ENCODE measurements around the gene CD52.
"Not testable (repeated sequence)": the region's sequence is repeated elsewhere in the genome, so short reads cannot be mapped to it uniquely, and the experiment has no call there.

Gene CD52

DNA sequence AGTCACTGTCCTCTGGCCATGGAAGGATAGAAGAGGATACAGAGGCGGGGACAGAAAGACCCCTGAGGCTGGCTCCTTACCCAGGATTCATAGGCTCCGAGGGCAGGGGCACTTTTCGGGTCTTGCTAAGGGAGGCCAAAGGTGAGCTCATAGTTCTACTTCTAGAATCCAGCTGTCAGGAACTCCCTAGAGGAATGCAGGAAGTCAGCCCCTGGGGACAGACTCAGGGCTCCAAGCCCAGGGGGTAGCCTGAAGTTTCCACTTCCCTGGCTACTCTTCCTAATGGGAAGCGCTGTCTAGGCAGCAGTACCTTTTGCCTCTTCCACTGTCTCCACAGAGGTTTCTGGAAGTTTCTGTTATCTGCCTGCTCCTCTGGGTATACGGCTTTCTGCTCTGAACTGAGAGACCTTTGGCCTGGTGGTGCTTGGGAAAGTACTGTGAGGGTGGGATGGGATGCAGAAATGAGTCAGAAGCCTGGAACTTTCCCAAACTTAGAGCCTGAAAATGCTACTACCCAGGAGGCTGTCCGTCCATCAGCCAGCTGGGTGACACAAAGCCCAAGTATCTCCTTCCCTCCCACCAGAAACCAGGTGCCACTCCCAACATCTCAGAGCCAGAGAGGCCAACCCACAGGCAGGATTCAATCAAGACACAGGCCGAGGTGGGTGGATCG lies 14.9 kb upstream of the CD52 start:
- DNase-seq (ENCODE audit: low spot score): no peak

DNA sequence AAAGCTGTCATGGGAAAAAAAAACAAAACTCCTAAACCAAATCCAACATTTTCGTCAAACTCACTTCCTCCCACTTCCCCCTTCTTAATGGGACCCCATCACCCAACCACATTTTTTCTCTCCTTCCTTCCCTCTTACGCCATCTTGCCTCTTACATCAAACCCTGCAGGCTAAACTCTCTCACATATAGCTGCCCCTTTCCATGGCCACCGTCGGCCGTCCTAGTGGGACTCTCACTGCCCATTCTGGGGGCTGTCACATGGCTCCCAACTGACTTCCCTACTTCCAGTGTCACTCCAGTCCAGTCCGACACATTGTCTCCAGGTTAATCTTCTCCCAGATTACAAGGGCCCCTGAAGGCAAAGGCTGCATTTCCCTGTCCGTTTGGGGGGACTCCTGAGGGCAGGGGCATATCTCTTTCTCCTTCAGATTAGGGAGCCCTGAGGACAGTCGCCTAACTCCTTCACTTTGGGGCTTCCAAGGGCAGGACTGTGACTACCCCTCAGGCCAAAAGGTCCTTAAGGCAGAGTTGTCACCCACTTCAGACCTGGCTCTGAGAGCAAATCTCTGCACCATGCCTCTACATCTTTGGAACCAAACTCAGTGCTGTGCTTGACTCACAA lies 12.0 kb upstream of the CD52 start:
- DNase-seq (ENCODE audit: low spot score): no peak

DNA sequence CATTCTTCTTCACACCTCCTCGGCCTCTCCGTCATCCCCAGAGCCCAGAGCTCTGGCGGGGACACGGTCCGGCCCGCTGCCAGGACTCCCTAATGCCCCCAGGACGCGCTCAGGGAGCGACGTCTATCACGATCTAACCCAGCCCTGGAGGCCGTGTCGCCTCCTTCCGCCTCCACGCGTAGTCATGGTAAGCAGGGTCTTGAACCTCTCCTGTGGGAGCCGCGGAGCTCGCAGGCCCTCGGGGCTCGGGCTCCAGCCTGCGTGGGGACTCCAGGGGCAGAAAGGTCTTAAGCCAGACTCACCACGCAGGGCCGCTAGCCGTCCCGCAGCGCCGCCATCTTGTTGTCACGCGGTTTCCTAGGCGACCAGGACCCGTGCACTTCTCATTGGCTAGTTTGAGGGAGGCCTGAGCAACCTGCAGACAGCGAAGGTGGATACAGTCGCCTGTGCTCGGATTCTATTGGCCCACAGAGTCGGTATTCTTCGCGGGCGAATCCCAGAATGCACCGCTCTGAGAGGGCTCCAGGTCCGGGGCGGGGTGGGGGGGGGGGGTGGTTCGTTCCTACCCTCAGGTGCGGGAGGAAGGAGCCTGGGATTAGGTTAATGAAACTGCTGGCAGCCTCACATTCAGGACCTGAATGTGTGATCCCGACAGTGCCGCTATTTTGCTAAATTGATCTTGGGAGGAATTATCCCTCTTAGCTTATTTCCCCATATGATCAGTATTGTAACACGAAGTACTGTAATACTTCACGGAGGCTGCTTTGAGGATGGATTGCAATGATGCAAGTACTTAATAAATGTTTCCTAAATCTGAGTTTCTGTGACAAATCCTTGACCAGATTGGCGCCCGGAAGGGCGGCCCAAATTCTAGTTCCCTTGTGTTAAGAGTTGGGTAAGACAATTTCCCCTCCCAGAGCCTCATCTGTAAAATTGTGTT lies 11.2 kb upstream of the CD52 start, which contains the start of gene UBXN11:
Gene UBXN11 (minus strand): TSS at position 347 of the 940 bp plus-strand sequence. CDS start 3,753 bp downstream, outside the sequence.
- peak; percentile 98 for DNase-seq (ENCODE audit: low spot score)

DNA sequence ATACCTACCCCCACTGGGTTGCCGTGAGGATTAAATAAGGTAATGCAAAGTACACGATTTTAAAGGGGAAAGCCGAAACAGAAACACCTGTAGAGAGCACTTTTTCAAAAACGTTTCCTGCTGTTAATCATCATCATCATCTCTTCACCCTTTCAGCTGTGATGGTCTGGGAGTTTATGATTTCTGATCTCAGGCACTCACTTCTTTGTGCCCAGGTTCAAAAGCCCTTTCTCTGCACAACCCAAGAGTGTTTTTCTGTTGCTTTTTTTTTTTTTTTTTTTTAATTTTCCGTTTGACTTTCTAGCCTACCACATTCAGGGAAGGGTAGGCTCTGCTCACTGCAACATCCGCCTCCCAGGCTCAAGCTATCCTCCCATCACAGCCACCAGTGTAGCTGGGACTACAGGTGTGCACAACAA lies 10.4 kb upstream of the CD52 start:
- no peak for DNase-seq (ENCODE audit: low spot score)

DNA sequence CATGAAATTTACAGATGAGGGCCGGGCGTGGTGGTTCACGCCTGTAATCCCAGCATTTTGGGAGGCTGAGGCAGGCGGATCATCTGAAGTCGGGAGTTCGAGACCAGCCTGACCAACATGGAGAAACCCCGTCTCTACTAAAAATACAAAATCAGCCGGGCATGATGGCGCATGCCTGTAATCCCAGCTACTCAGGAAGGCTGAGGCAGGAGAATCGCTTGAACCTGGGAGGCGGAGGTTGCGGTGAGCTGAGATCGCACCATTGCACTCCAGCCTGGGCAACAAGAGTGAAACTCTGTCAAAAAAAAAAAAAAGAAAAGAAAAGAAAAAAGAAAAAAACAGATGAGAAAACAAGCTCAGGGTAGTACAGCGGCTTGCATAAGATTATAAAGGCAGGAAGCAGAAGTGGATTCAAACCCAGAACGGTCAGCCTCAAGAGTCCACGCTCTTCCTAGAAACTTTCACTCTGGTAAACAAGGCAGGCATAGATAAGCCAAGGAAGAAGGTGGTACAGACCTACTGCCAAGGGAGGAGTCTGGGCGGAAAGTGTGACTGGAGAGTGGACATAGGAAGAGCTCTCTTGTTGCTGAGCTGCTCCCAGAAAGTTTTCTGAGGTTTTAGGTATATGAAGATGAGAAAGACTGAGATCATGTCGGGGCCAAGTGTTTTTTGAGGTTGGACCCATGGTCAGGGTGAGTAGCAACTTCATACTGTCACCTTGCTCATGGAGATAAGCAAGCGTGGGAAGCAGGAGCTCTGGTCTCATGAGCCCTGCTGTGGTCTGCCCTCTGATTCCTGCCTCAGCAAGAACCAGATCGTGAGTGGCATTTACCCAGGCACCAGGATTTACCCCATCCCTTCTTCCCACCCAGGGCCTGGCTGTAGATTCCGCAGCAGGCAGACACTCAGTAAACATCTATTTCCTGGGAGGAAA lies 9.5 kb upstream of the CD52 start:
- DNase-seq (ENCODE audit: low spot score): peak; percentile 46

DNA sequence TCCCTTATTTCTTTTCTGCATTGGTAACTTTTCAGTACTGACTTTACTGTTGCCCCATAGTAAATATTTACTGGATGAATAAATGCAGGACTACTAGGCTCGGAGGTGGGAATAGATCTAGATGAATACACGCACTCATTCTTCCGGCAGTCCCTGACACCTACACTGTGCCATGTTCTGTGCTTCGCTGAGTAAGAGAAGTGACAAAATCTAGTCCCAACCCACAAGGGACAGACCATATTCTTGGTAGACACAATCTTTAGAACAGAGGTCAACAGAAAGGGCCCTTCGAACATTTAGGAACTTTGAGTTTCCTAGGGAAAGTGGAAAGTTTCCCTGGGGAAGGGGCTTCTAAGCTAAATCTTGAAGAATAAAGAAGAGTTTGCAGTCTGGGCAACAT lies 3.3 kb upstream of the CD52 start:
- DNase-seq (ENCODE audit: low spot score): no peak

DNA sequence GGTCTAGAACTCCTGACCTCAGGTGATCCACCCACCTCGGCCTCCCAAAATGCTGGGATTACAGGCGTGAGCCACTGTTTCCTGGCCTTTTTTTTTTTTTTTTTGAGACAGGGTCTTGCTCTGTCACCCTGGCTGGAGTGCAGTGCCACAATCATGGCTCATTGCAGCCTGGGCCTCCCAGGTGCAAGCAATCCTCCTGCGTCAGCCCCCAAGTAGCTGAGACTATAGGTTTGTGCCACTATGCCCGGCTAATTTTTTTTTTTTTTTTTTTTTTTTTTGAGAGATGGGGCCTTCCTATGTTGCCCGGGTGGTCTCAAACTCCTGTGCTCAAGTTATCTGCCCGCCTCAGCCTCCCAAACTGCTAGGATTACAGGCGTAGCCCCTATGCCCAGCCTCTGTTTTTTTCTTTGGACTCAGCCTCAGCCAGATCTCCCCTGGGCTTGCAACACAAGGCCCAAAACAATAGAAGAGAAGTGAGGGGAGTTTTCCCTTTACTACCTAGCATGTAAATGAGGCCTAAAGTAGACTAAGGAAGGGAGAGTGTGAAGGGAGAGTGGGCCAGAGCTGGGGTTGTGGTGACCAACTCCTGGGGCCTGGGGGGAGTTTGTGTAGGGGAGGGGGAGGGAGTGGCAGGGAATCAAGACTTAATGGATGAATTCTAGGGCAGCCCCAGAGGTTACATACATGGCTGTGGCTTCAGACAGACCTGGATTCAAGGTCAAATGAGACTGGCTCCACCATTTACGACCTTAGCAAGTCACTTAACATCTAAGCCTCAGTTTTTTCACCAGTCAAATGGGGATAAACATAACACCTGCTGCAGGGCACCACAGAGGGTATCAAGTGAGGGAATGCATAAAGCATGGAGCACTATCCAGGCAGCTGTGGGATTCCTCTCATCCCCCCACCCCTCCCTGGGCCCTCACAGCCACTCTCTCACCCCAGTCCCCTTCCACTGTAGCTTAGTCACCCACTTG lies 1.6 kb upstream of the CD52 start:
- no peak for DNase-seq (ENCODE audit: low spot score)

DNA sequence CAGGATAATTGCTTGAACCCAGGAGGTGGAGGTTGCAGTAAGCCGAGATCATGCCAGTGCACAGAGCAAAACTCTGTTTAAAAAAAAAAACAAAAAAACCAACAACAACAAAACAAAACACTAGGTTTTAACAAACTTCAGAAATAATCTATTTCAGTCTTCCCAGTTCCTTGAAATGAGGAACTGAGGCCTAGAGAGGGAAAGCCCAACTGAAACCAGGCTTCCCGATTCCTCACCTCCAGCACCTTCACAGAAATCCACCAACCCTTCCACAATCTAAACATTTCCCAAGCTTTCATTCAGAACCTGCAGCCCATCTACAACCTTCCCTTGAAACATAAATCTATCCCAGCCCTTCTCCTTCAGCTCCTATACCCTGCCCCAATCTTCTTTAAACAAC lies 612 bp upstream of the CD52 start:
- DNase-seq (ENCODE audit: low spot score): no peak

DNA sequence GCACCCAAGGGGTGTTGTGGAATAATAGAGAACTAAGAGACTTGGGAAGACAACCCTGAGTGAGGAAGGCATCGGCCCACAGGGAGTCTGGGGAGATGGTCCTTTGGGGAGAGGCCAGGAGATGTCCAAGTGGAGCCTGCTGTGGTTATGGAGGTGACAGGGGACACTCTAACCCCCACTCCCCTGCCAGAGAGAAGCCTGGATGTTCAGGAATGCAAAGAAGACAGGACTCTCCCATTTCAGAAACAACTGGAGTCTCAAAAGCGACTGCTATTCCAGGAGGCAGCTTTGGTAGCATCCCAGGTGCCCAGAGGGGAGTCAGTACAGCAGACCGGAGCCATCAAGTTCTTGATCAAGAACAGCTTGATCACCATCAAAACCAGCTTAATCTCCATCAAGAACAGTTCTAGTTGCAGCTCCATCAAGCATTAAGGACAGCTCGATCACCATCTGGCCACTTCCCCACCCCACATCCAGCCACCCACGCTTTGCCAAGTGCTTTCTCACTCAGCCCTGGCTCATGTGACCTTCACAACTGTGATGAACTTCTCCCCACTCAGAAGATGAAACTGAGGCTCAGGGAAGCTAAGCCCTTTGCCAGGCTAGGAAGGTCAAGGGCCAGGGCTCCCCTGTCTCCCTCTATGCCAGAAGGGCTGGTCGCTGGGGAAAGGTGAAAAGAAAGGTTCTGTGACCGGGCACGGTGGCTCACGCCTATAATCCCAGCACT lies 743 bp downstream of the CD52 start:
- DNase-seq (ENCODE audit: low spot score): peak; percentile 50

DNA sequence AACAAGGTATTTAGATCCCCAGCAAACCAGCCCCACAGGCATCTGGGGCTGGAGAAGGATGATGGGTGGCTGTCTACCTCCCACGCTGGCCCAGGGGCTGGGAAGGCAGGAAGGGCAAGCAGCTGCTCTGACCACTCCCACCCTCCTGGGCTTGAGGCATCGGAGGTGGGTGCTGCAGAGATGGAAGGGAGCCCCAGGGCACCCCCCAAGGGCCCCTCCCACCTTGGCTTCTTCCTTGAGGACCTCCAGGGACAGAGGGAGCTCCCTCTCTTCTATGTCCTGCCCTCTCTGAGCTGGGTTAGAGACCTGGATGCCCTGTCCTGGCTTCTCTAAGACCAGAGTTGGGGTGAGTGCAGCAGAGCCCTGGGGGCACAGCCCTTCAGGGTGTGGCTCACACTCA lies 3.1 kb downstream of the CD52 start:
- no peak for DNase-seq (ENCODE audit: low spot score)

DNA sequence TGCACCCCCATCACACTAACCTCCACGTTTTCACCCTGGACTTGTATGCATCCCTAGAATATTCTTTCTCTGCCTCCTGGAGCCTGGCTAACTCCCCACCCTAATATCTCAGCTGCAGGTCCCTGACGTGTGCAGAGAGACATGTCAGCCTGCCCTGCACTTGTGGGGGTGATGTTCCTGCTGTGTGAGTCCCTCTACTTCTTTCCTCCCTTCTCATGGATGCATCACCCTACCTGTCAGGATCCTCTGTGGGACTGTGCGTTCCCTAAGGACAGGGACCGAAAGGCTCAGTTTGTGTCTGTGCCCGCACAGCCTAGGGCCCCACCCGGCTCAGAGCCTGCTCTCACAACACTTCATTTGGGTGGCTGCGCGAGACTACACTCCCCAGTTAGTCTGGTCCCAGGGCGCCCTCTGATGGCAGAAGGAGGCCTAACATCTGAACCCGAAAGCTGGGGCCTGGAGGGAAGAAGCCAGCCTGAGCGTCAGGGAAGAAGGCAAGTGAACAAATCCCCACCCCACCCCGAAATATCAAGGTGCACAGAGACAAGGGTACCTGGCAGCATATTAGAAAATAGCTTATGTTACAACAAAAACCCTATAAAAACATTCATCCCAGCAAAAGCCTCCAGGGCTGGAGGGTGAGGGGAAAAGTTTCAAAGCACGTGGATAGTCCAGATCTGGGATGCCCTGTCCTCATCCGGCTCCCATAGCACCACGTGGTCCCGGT lies 3.7 kb downstream of the CD52 start:
- DNase-seq (ENCODE audit: low spot score): peak; percentile 95

DNA sequence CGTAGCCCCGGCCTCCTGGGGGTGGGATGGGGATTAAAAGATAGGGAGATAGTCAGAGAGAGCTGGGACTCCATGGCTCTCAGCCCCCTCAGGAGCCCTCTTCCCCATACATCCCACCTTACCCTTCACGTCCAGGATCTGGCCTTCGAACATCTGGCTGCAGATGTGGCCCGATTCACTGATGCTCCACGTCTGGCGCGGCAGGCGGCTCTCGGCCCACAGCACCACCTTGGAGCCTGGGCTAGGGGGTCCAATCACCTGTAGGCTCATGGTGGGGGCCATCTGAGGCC lies 4.2 kb downstream of the CD52 start:
- DNase-seq (ENCODE audit: low spot score): no peak

DNA sequence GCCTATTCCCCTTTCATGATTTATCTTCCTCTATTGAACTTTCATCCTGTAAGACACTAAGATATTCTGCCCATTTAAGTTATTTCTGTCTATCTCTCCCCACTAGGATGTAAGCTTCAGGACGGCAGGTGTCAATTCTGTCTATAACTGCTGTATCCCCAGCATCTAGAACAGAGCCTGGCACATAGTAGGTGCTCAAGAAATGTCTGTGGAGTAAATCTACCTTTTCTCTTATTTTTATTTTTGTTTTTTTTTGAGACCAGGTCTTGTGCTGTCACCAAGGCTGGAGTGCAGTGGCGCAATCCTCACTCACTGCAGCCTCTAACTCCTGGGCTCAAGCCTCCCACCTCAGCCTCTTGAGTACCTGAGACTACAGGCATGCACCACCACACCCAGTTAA lies 5.6 kb downstream of the CD52 start:
- DNase-seq (ENCODE audit: low spot score): no peak

DNA sequence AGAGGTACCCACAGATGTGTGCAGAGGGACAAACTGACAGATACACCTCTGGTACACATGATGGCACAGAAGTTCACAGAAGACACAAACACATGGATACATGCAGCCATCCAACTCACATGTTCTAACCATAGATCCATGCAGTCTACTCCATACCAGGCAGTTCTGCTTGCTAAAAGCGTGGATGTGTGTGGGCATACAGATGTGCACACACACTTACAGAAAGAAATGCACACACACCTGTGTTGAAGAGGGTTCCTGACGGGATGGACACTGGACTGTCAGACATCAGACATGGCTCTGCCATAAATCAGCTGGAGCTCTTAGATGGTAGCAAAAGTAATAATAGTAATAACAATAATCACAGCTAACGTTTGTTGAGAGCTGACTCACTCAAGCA lies 6.8 kb downstream of the CD52 start:
- DNase-seq (ENCODE audit: low spot score): no peak

DNA sequence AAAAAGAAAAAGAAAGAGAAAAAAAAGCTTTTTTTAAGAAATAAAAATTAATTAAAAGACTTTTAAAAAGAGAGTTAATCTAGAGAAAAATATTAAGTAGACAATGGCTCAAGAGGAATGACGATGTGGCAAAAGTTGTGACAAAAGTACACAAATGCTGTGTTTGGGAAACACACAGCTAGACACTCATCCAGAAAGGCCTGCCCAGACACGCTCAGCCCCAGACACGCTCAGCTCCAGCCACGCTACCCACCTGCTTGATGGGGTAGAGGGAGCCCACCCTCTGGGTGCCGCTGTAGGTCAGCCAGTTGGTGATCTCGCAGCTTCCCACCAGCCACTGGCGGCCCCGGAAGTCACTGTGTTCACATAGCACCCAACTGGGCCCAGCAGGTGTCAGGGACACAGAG lies 10.2 kb downstream of the CD52 start:
- DNase-seq (ENCODE audit: low spot score): no peak

DNA sequence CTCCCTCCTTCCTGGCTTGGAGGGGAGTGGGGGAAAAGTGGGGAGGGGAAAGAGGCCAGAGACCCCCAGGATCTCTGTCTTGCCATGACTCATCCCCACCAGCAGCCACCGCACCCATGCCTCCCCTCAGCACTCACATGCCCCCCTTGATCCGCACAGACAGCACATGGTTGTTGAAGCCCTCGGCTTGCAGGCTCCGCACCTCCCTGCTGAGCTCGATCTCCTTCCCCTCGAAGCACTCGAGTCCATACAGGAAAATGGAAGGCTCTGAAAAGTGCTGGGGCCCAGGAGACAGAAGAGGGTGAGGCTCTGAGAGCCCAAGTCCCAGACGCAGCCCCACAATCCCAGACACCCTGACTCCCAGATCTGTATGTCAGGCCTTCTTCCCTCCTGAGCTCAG lies 10.8 kb downstream of the CD52 start:
- no peak for DNase-seq (ENCODE audit: low spot score)

DNA sequence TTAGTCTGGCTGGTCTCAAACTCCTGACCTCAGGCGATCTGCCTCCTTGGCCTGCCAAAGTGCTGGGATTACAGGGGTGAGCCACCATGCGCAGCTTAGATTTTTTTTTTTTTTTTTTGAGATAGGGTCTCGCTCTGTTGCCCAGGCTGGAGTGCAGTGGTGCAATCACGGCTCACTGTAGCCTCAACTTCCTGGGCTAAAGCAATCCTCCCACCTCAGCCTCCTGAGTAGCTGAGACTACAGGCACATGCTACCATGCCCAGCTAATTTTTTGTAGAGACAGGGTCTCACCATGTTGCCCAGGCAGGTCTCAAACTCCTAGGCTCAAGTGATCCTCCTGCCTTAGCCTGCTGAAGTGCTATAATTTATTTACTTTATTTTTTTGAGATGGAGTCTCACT lies 11.6 kb downstream of the CD52 start:
- not testable (repeated sequence) for DNase-seq (ENCODE audit: low spot score)

DNA sequence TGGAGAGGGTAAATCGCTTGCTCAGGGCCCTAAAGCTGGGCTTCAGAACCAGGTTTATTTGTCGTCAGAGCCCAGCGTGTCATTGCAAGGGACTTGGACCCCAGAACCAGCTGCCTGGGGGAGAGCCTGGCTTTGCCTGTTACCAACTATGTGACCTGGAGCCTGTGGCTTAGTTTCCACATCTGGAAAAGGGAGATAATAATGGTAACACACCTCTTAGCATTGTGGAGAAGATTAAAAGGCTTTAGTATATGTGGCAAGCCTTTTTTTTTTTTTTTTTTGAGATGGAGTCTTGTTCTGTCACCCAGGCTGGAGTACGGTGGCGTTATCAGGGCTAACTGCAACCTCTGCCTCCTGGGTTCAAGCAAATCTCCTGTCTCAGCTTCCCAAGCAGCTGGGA lies 12.5 kb downstream of the CD52 start:
- DNase-seq (ENCODE audit: low spot score): no peak

DNA sequence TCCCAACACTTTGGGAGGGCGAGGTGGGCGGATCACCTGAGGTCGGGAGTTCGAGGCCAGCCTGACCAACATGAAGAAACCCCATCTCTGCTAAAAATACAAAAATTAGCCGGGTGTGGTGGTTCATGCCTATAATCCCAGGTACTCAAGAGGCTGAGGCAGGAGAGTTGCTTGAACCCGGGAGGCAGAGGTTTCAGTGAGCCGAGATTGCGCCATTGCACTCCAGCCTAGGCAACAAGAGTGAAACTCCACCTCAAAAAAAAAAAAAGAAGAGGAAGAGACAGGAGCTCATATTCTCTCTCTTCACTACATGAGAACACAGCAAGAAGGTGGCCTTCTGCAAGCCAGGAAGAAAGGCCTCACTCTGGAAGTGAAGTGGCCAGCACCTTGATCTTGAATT lies 15.6 kb downstream of the CD52 start:
- not testable (repeated sequence) for DNase-seq (ENCODE audit: low spot score)
